ENCODE data around the gene RNF227.
"Not testable (repeated sequence)": the region's sequence is repeated elsewhere in the genome, so short reads cannot be mapped to it uniquely, and the experiment has no call there.

RNF227 gene

DNA sequence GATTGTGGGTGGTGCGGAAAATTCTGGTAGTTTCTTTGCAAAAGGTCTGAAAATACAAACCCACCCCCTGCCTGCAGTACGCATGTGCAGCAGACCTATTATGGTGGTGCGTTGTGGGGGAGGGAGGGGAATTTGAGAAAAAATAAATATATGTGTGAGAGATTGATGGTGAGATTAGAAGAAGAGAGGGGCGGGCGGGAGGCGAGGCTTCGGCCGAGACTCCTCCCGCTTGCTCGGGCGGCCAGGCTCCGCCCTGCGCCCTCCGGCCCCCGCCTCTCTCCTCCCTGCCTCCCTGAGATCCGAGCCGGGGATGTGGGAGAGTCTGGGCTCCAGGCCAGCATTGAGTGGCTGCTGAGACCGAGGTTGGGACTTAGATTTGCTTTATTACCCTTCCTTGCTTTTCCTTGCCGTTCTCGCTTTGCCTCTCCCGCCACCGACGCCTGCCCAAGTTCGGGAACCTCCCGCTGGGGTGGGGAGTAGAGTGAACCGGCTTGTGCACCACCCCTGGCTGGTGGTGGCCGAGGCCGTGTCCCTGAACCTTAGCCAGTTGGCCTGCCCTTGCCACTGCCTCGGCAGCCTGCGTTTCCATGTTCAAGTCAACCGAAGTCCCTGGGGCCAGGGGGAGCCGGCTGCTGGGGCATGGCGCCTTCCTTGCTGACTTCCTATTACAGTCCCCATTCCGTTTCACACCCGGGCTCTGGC, 28.5 kb downstream of the RNF227 start:
- peak; percentile 98 for DNase-seq

DNA sequence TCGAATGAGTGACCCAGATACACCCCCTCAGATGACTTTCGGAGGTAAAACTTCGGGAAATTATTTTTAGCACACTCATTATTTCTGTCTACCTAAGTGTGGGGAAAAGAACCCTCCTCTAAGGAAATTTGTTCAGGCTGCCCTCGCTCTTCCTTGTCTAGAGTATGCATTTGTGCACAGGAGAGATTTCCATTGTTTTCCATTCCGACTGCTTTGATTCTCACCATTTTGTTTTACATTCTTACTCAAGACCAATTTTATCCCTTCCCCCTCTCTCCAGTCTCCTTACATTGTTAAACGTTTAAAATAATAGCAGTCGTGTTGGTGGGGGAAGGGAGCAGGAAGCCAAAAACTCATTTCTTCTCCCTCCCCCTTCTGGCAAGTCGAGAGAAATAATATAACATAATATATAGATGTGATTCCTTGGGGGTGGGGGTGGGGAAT, 29.0 kb downstream of the RNF227 start:
- no peak for DNase-seq

DNA sequence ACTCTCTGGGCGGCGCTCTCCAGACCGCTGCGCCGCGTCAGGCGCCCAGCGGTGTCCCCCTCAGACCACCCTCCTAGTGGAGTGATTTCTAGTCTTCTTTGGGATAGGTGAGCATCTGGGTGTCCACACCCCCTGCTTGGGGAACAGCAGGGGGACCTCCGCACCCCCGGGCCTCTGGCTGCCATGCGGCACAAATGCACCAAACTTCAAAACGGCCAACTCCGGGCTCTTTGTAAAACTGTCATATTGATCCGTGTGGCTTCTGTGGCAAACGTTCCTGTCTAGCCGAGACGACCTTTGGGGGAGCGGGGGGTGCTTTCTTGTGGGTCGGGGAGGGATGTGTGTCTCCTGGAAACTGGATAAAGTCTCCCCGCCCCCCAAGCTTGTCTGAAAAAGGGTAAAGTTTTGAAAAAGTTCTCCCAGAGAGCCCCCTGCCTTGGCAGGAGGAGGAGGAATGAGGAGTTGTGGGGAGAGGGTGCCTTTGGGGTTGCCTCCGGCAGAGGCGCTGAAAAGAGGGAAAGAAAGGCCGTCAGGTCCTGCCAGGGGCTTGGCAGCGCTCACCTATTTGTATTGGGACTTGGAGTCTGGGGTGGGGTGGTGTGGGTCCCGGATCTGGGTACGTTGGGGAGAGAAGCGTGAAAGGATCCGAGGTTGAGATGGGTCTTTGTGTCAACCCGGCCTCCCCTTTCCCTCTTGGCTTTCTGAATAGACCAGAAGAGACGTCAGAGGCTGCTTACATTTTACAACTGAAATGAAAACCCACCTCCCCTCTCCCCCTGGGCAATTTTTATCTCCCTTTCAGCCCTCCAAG, 29.7 kb downstream of the RNF227 start:
- DNase-seq, result peak; percentile 71

DNA sequence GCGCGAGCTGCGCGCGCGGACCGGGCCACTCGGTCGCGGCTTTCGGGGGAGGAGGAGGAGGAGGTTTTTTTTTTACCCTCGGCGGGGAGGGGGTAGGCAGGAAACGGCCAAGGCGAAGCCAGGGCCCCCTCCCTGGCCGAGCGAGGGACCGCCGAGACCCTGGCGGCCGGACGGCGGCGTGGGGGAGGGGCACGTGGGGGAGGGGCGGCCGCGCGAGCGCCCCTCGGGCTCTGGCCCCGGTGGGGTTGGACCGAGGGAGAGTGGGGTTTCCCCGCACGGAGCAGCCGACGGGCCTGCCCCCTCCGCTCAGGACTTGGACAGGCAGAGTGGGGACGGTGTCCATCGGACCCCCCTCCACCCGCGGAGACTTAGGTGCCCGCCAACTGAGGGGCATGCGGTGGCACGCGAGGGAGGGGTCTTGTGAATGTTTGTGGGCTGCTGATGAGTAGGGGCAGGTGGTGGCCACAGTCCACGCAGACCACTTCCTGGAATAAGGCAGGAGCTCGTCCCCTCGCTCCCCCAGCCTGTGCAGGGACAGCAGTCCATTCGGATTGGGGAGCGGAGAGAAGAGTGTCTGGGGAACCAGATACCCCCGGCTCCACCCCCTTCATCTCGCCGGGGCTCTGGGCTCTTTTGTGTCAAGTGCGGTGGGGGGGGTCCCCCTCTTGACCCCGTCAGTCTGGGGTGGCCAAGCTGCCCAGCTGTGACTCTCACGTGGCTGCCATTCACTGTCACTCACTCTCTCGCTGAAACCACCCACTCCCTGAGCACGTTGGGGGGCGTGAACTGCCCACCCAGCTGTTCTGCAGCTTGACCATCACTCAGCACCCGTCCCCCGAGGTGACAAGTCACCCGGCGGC, 30.5 kb downstream of the RNF227 start:
- DNase-seq, result peak; percentile 76

DNA sequence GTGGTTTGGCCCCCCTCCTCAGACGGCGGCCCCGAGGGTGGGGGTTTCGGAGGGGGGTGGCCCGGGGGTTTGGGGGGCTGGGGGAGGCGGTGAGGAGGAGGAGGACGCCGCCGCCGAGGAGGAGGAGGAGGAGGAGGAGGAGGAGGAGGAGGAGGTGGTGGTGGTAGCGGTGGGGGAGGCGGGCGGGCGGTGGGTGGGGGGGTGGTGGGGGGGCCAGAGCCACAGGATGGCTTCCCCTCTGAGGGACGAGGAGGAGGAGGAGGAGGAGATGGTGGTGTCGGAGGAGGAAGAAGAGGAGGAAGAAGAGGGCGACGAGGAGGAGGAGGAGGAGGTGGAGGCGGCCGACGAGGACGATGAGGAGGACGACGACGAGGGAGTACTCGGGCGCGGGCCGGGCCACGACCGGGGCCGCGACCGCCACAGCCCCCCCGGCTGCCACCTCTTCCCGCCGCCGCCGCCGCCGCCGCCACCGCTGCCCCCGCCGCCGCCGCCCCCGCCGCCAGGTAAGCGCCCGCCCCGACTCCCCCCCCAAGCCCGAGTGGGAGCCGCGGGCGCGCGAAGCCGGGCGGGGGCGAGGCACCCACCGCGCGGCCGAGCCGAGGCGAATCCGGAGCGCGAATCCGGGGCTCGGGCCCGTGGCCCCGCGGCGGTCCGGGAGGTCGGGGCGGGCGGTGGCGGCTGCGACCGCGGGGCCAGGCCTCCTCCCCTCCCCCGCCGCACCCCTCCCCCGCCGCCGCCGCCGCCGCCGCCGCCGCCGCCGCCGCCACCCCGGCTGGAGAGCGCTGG, 31.3 kb downstream of the RNF227 start:
- DNase-seq, result peak; percentile 59

DNA sequence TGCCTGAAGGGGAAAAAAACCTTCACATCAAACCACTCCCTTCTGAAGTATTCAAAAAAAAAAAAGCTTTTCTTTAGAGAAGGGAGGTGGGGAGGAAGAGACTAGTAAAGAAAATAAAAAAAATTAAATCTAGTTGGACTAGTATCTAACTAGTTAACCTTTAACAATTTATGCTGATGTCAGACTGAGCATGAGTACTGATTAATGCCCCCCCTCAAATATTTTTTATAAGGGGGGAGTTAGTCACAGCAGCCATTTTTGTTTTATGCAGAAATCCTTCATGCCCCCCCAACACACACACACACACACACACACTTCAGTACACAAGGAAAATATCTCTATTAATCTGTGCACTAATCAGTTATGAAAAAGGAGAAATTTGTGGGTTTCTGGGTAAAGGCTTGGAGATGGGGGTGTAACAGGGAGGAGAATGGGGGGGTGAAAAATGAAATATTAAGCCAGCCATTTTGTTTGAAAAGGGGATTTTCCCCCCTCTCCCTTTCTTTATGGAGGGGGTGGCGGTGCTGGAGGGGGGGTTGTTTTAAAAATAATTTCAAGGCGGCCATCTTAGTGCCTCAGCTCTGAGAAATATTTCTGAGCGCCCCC, 32.2 kb downstream of the RNF227 start:
- DNase-seq, result peak; percentile 49

DNA sequence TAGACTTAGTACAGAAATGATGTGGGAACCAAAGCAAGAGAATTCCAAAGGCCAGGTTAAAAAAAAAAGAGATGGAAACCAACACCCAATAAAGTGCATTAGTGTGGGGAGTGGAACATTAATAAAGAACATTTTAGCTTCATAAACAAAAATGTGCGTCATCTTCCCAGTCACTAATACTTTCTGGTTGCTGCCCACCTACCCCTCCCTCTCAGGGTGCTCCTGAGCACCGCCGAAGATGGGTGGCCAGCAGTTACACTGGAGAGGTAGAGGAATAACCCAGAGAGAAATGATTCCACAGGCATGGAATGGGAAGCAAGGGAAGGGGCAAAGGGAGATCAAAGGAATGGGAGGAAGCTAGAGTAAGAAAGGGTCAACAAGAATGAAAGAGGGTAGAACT, 33.5 kb downstream of the RNF227 start:
- no peak for DNase-seq

DNA sequence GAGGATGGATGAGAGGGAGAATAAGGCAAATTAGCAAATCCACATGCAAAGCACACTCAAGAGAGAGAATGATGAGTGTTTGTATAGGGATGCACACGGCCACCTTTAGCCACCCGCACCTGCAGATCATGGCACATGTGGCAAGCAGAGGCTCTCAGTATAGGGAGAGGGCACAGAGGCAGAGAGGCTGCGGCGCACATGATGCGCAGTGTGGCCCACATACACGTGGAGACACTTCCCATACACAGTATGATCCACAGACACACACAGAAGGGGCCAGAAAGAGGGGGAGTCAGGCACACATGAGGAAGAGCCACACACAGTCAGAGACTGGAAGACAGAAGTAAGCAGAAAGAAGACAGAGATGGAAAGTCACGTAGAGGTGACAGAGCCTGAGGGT, 34.0 kb downstream of the RNF227 start:
- no peak for DNase-seq

DNA sequence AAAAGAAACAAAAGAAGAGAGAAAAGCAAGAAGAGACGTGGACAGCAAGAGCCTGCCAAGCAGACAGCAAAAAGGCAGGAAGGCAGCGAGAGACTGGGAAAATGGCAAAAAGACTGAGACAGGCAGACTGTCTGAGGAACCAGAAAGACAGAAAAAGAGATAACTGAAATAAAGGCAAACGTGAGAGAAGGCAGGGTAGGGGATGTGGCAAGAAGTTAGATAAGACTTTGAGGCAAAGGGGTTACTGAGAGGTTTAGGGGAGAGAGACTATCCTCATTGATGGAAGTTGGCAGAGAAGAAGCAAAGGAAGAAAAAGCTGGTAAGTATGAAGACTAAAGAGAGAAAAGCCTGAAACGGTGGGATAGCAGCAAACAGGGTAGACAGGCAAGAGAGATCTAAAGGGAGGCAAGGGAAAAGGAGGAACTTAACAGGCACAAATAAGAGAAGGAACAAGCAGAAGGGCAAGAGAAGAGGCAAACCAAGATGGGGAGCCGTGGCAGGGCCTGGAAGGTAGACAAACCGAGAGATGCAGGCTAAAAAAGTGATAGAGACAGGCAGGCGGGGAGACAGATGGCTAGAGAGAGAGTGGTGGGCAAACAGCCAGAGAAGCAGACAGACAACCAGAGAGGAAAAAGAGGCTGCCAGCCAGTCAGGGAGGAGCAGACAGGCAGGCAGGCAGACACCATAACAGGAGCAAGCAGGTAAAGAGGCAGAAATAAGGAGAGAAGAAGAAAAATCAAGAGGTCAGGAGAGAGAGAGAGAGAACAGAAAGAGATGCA, 34.6 kb downstream of the RNF227 start:
- peak; percentile 47 for DNase-seq

DNA sequence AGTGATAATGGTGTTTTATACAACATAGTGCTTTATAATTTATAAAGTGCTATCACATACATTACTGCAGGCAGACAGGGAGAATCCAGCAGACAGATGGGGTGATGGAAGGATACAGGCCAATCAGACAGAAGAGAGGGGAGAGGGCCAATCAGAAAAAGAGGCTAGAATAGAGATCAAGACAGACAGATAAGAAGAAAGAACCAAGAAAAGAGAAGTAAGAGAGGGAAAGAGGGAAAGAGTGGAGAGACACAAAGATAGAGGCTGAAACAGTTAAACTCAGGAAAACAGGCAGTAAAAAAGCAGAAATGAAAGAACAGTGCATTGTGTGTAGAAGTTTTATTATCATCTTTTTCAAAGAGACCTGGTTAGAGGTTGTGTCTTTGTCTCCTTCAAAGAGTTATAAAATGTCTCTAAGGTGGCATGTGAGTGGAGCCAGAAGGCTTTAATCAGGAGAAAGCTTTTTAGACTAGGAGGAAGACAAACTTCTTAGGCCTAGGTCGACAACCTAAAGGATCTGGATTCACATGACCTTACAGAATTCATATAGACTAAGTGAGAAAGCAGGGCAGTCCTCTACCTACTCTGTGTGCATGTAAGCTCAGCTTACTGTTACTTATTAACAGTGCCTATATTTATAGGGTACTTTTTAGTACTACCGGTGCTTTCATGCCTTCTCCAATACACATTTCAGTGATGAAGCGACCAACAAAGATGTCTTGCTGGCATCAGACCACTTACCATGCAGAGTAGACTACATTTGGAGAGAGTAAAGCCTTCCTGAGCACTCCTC, 35.8 kb downstream of the RNF227 start:
- no peak for DNase-seq

DNA sequence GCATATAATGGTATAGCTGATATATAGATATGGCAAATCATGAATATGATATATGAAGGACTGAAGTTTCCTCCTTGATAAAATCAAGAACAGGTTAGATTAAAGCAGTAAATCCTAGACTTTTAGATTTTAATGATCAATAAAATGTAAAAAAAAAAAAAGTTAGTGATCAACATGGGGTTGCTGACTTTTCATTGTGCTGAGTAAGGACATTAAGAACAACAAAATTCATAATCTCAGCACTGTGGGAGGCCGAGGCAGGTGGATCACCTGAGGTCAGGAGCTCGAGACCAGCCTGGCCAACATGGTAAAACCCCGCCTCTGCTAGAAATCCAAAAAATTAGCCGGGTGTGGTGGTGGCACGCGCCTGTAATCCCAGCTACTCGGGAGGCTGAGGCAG, 37.9 kb downstream of the RNF227 start:
- no peak for DNase-seq

DNA sequence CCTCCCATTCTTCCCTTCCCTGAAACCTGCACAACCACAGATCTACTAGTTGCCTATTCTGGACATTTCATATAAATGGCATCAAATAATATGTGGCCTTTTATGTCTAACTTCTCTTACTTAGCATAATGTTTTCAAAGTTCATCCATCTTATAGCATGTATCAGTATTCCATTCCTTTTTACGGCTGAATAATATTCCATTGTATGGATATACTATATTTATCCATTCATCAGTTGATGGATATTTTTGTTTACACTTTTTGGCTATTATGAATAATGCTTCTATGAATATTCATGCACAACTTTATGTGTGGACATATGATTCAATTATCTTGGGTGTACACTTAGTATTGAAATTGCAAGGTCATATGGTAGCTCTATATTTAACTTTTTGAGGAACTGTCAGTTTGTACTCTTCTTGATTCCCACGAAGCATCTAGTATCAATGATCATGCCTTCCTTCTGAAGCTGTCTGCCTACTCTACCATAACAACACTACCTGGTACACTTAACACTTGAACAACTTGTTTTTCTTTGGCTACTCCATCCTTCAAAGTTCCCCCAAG, 40.2 kb downstream of the RNF227 start:
- DNase-seq, result no peak

DNA sequence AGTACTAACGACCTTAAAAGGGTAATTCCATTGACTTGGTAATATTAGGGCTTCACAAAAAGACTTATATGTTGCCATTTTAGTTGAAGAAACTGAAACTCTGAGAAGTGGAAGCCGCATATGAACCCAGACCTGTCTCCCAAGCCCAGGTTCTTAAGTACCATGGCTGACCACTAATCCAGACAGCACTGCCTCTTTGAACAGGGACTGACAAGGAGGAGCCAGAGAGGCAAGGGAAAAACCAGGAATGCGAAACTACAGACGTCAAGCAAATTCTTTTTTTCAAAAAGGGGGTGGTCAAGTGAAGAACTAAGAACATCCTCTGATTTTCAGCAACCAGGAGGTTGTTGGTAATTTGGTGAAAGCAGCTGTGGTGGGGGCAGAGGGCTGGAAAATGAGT, 43.0 kb downstream of the RNF227 start:
- no peak for DNase-seq

DNA sequence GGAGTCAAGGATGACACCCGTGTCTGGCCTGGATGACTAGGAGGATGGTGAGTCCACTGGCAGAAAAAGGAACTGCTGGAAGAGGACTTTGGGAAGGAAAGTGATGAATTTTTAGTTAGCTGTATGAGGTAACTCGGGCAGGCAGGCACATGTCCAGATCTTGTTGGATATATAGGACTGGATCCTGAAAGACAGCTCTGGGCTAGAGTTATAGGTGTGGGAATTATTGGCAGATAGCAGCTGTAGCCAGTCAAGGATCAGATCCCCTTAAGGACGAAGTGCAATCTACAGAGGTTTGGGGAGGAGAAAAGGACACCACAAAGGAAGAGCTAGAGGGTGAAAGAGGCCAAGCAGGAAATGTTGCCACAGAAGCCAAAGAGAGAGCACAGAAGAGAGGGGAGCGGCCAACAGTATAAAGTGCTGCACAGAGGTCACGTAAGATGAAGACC, 48.2 kb downstream of the RNF227 start:
- DNase-seq, result no peak

DNA sequence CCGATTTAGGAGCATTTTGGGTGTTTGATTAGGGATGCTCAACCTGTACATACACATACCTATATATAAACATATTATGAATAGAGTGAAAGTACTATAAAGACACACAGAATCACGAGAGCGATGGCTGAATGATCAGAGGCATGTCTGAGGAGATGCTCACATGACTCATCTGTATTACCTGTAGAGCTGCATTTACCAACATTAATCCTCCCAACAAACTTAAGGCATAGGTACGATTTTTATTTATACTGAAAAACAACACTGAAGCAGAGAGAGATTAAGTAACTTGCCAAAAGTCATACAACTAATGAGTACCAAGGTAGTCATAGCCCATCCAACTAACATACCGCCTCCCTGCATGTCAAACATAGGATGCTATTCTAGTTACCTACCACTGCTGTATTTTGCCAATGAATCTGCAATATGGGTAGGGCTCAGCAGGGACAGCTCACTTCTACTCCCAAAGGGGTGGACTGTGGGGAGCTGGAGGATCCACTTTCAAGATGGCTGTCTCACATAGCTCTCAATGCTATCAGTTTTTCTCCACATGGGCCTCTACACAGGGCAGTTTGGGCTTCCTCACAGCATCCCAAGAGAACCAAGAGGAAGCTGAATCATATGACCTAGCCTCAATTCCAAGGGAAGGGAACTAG, 51.0 kb downstream of the RNF227 start:
- no peak for DNase-seq

DNA sequence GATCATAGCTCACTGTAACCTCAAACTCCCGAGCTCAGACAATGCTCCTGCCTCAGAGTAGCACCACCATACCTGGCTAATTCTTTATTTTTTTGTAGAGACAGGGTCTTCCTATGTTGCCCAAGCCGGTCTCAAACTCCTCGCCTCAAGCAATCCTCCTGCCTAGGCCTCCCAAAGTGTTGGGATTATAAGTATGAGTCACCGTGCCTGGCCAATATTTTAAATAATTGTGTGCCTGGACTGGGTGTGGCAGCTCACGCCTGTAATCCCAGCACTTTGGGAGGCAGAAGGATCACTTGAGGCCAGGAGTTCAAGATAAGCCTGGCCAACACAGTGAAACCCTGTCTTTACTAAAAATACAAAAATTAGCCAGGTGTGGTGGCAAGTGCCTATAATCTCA, 51.7 kb downstream of the RNF227 start:
- DNase-seq, result not testable (repeated sequence)

Measured in femur (tissue), 1 donor.